HG02759 (cell line): Measurements from ENCODE around the gene CDH4.

Experiments
- ATAC-seq: cut with Tn5 transposase; IDR thresholded peaks from one replicate; pipeline ENCODE4 v1.9.1; 2021; ENCODE audit warnings: mild to moderate bottlenecking, moderate library complexity; ENCODE audit not compliant: unreplicated experiment

CDH4 gene

DNA sequence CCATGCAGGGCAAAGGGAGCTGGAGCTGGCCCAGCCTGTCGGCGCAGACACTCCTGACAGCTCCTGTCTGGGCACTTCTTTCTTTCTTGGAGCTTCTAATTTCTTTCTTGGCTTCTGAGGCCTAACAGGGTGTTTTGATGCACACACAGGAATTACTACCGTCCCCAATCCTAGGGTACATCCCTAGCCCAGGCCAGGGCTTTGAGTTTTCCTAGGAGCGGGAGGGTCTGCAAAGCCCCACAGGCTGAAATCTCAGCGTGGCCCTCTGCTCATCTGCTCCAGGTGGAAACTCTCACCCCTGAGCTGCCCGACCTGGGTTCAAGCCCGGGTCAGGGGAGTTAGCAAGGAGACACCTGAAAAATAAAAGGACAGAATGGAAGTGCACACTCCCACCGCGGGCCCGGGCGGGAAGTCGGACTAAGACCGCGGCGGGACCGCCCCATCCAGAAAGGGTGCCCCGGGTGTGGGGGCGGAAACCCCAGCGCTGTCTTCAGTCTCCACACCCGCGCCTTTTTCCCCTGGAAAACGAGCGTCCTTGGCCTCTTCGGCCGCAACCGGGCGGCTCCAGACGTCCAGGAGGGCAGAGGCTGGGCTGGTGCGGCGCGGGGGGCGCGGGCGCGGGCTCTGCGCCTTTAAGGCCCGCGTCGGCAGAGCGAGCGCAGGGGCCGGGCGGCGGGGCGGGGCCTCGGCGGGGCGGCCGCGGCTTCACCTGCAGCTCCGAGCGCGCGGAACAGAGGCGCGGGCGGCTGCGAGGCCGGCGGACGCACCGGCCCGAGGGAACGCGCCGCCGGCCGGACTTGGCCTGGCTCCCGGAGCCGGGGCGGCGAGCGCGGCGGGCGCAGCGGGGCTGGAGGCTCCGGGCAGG, at the start of gene CDH4:
Gene CDH4 (plus strand): TSS at position 733 of the 865 bp plus-strand sequence.
- ATAC-seq = no peak

GRCh38 chr20:61203320-61203719, 48.7 kb upstream of the CDH4 start:
- no peak for ATAC-seq

- ATAC-seq = no peak
Measured at GRCh38 chr20:61204206-61204605, 47.9 kb upstream of the CDH4 start.

GRCh38 chr20:61205769-61206168, 46.3 kb upstream of the CDH4 start:
- ATAC-seq = no peak

DNA sequence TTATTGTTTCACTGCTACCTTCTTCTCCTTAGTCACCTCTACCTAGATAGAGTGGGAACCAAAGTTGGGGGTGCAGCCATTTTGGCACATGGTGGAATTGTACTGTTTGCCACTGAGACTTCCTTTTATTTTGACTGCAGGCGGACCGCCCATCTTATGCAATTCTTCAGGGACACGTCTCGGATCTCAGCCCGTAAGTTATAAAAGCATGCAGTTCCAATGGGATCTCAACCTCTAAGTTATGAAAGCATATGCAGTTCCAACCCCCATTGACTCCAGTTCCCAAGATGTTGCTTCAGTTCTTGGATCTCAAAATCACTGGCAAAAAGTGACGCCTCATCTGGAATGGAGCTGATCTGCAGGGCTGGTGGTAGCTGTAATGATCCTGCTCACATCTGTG, 41.2 kb upstream of the CDH4 start:
- ATAC-seq = no peak

- ATAC-seq = no peak
Measured at GRCh38 chr20:61217848-61218247, 34.2 kb upstream of the CDH4 start.

DNA sequence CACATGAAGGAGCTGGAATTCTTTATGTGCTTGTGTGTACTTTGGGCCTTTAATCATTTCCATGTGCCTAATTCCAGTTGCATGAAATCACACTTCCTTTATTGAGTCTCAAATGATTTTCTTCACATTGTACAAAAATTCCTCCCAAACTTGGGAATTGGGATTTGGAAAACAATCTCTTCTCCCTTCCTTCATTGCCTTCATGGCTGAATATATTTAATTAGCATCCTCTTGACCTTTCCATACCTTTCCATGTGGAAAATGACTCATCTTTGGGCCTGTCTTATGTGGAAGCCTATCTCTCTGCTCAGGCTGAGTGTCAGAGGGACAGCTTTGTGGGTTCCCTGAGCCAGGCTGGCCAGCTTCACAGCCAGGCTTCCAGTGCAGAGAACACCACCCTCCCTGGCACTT, 33.0 kb upstream of the CDH4 start:
- ATAC-seq = no peak

DNA sequence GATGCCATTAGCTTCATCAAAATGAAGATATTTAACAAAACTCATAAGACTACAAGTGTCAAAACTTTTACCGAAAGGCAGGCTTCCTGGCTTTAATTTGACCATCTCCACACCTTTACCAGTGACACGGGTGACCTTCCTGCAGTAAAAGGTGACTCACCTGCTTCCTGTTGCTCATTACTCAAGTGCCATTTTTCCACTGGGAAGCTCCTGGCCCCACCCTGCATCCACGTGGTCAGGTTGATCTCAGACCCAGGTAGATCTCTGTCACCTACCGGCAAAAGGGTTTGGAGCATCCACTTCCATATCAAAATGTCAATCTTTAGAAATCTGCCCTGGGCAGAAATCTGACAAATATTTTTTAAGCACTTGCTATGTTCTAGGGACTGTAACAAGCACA, 31.9 kb upstream of the CDH4 start:
- no peak for ATAC-seq

DNA sequence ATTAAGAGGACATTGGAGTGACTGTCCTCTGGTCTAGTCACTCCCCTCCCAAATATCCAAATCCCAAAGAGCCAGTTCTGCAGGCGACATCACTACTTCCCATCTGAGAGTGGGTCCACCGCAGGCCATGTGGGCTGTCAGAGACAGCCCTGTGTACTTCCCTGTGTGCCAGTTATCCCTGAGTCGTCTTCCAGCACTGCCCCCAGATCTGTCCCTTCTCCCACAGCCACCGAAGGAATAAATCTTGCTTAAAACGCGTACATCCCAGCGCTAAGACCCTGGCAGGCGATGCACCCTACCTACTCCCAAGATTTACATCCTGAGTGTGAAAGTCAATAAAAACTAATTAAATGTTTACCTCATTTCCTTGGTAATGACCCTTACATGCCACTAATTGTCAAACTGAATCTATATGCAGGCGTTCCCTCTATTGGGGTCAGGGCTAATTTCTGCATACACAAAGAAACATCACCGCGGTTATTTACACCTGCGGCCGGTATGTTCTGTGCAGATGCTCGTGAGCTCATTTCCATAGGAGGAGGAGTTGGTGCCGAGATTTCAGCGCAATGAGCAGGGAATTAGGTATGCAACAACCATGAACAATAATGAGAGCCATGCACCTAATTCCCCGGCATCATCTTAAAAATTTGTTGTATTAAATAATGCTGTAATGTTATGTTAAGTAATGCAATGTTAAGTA, 31.3 kb upstream of the CDH4 start:
- ATAC-seq = no peak

- ATAC-seq = no peak
Measured at GRCh38 chr20:61222699-61223098, 29.4 kb upstream of the CDH4 start.

DNA sequence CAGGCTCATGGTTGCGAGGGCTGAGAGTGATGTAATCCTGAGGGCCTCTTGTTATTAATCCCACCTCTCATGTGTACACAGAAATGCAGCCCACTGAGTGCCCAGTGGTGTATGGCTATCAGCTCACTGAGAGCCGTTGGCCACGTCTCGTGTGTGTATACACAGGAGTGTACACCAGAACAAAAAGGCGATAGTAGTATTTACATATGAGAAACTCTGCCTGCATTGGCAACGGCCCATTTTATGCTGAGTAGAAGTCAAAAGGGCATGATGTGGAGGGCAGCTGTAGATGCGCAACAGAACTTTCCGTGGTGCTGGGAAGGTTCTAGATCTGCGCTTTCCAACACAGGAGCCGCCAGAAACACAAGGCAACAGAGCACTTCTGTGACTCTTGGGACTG, 28.9 kb upstream of the CDH4 start:
- no peak for ATAC-seq

- no peak for ATAC-seq
Measured at GRCh38 chr20:61230166-61230565, 21.9 kb upstream of the CDH4 start.

DNA sequence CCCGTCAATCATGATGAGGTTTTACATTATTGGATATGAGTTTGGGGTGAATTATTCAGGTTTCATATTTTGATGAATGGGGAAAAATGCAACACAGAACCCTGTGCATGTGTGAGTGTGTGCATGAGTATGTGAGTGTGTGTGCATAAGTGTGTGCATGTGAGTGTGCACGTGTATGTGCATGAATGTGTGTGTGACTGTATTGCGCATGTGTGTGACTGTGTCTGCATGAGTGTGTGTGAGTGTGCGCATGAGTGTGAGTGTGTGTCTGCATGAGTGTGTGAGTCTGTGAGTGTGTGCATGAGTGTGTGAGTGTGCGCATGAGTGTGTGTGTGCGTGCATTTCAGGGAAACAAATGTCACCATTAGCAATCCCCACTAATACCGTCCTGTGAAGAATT, 18.5 kb upstream of the CDH4 start:
- ATAC-seq = no peak

GRCh38 chr20:61234224-61234890, 17.7 kb upstream of the CDH4 start:
- no peak for ATAC-seq

DNA sequence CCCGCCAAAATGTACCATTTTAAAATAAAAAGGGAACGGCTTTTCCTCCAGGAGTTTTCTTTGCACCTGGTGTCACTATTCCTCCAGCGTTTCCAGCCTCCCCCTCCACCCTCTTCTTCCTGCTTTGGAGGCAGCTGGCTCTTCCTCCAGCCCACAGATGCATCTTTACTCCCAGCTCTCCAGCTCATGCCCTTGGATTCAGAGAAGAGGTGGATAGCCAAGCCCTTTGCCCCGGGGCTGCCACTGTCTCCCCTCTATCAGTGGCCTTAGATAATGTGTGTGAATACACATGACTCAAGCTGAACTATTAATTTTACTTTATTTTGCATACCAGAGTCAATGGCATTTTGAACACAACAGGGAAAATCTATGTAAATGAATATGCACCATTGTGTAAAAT, 15.3 kb upstream of the CDH4 start:
- ATAC-seq = no peak

DNA sequence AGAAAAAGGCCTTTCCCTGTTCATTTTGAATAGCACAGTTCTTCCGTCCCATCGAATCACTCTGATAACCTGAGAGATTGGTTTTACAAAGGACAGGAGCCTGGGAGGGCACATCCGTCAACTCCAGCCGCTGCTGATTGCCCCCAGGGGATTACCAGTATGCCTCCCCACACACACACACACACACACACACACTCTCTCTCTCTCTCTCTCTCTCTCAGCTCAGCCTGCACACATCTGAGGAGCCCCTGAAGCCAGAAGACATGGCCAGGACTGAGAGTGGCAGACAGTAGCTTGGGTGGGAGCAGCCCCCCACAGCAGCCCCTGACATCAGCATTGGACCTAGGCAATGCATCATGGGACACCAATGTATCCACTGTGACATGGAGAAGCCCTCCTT, 13.2 kb upstream of the CDH4 start:
- ATAC-seq = no peak

DNA sequence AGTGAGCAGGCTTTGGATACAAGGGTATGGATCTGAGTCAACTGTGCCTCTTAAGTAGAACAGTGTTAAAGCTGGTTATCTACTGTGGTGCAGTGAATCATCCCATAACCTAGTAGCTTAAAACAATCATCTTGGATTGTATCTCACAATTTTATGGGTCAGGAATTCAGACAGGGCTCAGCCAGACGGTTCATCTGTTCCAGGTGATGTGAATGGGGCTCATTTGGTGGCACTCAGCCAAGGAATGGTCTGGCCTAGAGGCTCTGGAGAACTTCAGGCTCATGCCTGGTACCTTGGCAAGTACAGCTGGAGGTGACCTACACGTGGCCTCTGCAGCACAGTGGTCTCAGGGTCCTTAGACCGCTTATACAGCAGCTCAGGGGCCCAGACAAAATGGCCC, 11.2 kb upstream of the CDH4 start:
- no peak for ATAC-seq

DNA sequence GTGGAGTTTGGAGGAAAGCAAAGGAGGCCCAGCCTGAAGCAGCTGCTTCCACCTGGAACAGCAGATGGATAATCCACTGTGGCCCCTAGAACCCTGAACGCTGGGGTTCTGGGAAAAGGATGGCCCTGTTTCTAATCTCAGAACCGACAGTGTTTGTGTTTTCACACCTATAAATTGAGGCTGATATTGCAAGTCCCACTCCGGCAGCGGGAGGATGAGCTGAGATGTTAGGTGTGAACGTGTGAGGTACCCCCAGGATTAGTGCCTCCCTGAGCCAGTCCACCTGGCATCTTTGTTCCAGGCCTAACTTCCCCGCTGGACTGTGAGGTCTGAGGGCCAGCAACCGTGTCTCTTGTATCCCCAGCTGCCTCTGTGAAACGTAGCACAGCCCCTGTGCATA, 7.8 kb upstream of the CDH4 start:
- no peak for ATAC-seq

- ATAC-seq = no peak
Measured at GRCh38 chr20:61246269-61246668, 5.8 kb upstream of the CDH4 start.

DNA sequence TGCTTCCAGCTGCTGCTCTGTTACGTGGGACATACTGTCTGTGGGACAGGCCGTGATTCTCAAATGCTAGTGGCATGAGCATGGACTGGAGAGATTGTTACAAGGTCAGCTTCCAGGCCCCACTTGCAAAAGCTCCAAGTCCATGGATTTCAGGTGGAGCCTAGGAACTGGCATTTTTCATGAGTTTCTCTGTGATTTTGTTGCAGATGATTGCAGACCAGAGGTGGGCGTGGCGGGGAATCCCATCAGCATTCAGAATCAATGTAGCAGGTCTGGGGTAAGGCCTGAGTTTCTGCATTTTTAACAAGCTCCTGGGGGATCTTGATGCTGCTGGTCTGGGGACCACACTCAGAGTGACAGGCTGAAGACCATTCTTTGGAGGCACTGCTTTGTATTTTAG, 2.4 kb upstream of the CDH4 start:
- ATAC-seq = no peak

DNA sequence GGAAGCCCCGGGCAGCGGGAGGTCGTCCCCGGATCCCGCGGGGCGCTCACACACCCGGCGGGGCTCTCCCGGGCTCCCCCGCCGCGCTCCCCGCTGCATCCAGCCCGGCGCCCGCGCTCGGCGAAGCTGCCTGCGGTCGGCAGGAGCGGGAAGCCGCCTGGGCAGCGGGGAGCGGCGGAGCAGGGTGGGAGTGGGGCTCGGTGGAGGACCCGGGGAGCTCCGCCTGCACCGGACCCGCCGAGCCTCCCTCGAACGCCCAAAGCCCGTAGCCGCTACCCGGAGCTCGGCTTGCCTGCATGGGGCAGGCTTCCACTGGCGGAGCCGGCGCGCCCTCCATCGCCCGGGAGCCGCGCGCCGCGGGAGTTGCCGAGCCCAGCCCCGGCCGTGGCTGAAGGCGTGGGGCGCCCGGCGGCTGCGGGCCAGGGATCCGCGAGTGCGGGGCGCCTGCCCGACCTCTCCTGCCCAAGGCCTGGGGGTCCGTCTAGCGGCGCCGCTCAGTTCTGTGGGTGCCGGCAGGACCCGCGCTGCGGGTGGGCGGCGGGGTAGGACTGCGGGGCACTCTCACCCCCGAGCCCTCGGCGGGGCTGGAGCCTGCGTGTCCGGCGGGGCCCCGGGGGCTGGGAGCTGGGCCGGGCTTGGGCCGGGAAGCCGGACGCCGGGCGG, 671 bp downstream of the CDH4 start:
- ATAC-seq = no peak
